Activated CD4-positive, alpha-beta T cell treated with anti-CD3 and anti-CD28 coated beads, Interleukin-10, Interleukin-2, amounts not matched to agents 100 ng/mL and 50 ng/mL, durations not matched to agents 16 hours and 8 hours (primary cell): ENCODE data around the gene CTPS1.

ENCODE experiments used
- DNase-seq: peaks from one replicate; pipeline ENCODE4 v3.0.0-alpha.2; 2020

Gene CTPS1

DNA sequence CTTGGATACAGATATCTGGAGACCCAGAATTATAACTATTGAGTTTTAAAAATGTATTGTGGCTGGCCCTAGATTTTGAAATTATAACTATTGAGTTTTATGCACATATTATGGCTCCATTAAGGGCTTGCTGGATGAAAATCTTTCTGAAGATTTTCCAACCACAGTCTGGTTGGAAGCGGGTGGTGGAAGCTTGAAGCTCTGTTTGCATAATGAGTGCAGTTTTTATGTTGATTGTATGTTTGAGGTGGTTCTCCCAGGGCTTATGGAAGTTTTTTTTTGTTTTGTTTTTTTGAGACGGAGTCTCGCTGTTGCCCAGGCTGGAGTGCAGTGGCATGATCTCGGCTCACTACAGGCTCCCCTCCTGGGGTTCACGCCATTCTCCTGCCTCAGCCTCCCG is 10.1 kb upstream of the CTPS1 start:
- DNase-seq, result no peak

DNA sequence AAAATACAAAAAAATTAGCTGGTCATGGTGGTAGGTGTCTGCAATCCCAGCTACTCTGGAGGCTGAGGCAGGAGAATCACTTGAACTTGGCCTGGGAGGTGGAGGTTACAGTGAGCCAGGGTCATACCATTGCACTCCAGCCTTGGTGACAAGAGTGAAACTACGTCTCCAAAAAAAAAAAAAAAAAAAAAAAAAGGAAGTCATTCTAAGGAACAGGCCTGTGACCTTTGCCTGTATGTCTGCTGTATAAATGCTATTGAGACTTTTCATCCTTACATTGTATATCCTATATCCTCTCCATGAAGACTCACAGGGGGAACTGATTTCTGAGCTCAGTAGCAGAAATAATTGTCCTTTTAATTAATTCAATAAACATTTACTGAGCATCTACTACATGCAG is 7.5 kb upstream of the CTPS1 start:
- DNase-seq, result no peak

DNA sequence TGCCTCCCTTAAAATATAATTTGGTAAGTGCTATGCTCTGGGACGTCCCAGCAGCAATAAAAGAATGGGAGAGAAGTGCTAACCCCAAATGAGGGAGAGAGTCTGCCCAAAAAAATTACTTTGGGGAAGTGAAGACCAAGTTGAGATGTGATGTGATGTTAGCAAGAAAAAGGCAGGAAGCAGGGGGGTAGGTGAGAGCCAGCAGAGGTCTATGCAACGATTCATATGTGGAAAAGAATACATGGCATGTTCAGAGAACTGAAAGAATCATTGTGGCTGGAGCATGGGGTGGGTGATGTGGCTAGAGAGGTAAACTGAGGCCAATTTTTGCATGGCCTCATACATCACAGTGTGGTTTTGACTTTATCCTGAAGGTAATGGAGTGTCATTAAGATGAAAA is 5.6 kb upstream of the CTPS1 start:
- DNase-seq, result peak; percentile 16

DNA sequence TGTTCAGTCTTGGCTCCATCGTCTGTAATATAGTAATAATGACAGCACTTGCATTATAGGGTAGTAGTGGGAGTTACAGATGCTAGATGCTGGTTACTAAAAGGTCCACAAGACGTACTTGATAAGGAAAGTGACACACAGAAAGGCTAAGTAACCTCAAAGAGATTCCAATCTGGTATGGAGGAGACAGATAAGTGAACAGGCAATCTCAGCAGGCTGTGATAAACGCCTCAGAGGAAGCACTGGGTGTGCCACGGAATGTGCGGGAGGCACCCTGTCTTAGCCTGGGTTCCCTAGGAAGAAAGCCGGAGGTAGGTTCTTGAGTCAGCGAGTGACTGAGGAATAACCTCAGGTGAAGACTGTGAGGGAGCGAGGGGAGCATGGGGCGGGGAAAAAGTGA is 4.6 kb upstream of the CTPS1 start:
- DNase-seq, result no peak

DNA sequence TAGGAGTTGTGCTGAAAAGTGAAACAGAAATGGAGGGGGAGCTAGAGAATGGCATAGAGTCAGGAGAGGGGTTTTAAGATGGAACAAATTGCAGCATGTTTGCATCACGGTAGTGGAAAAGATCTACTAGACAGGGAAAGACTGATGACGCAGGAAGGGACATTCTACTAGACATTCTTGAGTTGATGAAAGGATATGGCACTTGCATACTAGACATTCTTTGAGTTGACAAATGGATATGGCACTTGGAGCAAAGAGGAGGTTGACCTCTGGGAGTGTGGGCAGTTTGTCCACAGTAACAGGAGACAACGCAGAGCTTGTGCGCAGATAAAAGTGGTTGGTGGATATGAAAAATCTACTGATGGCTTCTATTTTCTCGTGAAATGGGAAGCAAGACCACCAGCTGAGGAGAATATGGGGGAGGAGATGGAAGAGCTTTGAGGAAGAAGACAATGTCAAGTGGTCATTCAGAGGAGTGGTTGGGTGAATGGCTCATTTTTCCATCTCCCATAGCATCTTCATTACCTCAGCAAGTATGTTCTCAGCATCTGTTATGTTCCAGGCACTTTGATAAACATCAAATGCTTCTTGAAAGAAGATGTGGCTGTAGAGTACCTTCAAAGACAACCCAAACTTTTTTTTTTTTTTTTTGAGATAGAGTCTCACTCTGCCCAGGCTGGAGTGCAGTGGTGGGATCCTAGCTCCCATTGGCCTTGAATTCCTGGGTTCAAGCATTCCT is 2.4 kb upstream of the CTPS1 start:
- no peak for DNase-seq

DNA sequence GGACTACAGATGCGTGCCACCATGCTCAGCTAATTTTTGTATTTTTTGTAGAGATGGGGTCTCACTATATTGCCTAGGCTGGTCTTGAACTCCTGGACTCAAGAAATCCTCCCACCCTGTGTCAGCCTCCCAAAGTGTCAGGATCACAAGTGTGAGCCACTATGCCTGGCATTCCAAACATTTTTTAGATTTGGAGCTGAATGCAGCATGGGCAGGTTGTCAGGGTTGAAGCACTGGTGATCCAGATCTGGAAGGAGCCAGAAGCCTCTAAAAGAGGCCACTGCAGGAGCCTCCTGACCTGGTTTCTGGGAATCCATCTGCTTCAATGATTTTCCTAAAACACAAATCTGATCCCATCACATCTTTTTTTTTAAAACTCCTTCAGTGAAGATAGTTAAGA is 1.8 kb upstream of the CTPS1 start:
- no peak for DNase-seq

DNA sequence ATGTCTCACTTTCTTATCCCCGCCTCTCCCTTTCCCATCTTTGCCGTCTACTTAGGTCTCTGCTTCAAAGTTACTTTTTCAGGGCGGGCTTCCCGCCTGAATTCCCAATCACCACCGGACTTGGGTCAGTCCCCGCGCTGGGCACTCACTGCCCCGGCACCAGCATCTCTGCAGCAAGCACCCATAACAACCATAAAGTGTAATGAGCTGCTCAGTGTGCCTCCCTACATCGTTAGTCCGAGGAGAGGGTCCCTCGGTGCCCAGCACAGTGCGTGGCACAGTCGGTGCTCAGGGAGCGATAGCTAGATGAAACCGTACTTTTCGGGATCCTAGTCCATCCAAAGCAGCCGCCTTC is 633 bp upstream of the CTPS1 start:
- no peak for DNase-seq

DNA sequence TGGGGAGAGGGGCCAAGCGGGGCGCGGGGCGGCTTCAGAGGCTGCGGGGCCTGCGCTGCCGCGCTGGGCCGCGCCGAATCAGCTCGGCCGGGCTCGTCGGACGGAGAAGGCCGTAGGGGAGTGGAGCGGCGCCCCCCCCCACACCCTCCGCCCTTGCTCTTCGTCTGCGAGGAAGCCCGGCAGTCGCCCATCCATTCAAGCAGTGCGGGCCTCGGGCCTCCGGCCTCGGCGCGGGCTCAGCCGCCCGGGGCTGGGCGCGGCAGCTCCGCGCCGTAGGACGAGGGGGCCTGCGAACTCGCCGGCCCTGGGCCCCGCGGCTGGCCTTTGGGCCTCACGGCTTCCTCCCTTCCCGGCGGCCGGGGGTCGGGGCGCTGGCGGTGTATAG is 564 bp downstream of the CTPS1 start:
- no peak for DNase-seq

DNA sequence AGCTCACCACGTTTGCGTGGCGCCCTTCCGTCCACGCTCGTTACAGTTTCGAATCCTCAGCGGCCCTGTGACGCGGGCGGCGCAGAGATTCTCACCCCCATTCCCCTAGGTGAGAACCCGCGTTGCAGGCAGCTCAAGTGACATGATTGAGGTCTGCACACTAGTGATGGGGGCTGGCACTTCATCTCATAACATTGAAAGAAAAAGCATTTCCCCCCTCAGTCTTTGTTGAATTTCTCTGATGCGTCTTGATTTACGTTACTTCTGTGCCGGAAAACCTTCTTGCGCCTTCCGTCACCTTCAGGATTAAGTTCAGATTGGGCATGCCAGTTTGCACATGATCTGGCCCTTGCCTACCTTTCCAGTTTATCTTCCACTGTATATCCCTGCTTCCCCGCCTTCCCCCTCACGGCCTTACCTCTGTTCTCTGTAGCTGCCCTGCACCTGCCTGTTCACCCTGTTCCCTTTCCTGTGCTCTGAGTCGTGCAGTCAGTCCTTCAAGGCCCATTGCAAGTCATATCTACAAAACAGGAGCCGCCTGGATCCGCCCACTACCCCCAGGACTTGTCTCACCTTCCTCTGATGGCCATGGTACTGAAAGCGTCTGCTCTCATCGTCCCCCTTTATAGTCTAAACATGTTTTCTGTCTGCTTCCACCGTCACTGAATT is 1.1 kb downstream of the CTPS1 start:
- DNase-seq, result peak; percentile 78

DNA sequence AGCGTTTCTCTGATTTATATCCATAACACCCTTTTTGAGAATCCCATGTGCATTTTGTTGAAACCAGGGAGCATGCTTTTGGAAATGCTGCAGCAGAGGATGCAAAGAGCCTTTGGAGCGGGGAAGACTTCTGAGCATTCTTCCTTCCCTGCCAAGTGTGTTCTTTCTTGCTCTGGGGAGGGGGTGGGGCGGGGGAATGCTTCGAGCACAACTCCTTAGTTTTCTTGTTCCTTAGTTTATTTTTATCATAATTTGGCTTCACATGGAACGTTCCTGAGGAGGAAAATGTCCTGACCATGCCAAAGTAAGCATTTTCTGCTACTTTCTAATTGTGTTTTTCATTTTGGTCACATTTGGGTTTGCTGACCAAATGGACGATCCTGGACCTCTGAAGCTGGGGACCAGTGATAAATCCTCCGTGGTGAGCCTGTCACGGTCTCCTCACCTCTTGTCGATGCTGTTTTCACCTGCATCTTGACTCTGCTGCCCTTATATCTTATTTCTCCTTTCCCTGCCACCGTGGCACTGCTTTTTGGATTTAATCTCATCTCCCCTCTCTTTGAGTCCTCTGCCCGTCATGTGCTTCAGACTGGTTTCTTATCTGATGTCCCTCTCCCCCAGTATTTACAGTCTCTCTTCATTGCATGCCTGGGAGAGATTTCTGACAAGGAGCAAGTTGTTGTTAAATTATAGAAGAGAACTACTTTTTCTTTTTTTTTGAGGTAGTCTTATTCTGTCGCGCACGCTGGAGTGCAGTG is 2.4 kb downstream of the CTPS1 start:
- DNase-seq, result no peak

DNA sequence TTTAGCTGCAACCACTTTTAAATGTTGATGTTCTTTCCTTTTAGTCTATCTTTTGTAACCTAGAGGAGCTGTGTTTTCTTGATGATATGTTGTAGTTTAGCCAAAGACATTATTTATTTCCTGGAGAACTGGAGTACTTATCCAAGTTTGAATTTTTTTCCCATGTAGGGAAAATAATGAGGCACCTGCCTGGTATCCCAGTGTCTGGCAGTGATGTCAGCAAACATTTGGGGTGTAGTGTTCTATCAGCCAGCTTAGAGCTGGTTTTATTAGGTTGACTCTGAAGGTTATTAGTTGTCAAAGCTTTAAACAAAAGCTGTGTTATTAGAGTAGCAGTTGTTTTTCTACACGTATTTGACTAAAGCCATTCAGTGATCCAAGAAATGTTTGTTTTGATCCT is 3.2 kb downstream of the CTPS1 start:
- DNase-seq, result no peak

DNA sequence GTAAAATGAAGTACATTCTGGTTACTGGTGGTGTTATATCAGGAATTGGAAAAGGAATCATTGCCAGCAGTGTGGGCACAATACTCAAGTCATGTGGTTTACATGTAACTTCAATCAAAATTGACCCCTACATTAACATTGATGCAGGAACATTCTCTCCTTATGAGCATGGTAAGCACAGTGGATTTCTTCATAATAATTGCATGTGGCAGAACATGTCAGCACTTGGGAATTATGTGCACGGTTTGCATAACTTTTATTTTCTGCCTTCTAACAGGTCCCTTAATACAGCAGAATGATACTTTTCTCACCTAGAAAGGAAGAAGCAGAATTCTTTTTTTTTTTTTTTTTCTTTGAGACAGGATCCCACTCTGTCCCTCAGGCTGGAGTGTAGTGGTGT is 3.8 kb downstream of the CTPS1 start:
- DNase-seq, result no peak

DNA sequence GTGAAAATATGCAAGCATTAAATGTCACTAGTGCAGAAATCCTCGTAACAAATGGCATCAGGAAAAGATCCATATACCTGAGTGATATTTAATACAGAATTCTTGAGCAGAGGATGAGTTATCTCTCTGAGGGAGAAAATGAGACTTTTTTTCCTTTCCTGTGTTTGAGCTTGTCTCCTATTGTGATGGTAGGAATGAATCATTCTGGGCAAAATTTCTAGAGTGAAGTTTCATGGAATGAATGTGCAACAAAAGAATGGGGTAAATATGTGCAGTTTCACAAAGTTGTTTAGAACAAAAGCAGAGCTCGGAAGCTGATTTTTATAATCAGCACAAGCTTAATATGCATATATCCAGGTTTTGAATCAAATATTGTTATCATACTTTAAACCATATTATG is 4.6 kb downstream of the CTPS1 start:
- peak; percentile 78 for DNase-seq

DNA sequence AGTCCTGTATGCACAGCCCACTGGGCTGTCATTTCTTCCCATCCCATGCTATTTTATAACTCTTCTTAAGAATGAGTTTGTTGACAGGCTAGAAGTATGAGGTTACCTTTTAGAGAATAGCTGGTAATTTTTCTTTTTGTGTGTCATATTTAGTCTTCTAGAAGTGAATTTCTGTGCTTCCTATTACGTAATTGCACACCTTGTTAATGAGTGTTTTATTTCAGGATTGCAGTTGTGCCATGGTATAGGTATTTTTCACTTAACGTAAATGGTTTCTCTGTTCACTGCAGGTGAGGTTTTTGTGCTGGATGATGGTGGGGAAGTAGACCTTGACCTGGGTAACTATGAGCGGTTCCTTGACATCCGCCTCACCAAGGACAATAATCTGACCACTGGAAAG is 5.0 kb downstream of the CTPS1 start:
- DNase-seq, result no peak

DNA sequence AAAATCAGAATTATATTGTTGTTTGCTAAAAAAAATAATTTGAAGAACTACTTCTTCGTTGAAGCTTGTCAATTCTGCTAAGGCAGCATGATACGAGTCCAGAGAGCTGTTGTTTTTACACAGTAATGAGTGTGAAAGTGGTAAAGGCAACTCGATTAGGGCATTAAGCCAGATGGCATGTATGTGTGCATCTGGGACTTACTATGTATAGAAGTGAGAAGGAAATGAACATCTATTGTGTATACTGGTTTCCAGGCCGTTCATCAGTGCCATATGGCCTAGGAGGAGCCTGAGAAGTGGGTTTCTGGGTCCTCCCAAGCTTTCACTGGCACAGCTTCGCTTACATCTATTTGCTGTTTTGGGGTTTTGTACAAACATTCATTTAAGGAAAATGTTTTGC is 5.7 kb downstream of the CTPS1 start:
- no peak for DNase-seq

DNA sequence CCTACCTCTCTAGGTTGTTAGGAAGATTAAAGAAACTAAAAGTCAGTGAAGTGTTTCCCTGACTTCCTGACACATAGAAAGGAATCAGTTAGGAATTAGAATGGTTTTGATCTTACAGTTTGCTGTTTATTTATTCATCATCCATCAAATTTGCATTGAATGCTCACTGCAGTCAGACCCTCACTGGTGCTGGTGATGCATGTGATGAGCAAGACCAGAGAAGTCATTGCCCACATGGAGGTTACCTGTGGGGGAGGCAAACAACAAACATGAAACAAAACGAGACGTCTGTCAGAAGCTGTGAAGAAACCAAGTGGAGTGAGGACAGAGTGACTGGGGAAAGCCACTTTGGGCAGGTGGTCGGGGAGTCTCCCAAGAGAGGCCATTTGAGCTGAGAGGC is 6.4 kb downstream of the CTPS1 start:
- no peak for DNase-seq

DNA sequence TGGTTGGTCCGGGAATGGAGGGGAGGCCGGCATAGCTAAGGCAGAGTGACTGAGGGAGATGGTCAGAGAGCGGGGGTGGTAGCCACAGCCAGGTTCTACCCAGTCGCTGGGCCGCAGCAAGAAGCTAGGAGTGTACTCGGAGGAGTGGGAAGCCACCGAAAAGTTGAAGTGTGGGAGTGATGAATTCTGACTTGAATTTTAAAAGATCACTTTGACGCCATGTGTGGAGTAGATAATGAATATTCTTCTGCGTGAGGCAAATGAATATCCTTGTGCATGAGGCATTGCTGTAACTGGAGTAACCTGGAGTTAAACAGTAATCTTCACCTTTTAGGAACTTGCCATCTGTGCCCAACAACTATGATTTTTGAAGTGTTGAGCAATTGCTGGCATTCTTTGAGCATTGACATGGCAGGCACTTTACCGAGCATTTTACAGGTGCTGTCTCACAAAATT is 6.9 kb downstream of the CTPS1 start:
- no peak for DNase-seq

DNA sequence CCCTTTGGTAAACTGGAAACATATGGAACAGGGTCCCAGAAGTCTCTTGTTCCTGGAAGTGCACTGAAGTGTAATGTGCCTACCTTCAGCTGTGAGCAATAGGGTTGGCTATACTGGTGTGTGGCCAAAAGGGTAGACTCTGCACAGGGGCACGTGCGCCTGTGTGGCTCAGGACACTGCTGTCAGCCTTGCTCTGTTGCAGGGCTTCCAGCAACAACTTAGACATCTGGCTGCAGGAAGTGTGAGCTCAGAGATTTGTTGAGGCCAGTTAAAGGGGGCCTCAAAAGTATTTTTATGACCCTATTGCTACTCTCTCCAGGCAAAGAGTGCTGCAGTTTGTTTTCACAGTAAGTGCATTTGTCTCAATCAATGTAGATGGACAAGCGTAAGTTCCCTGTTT is 7.5 kb downstream of the CTPS1 start:
- DNase-seq, result no peak

DNA sequence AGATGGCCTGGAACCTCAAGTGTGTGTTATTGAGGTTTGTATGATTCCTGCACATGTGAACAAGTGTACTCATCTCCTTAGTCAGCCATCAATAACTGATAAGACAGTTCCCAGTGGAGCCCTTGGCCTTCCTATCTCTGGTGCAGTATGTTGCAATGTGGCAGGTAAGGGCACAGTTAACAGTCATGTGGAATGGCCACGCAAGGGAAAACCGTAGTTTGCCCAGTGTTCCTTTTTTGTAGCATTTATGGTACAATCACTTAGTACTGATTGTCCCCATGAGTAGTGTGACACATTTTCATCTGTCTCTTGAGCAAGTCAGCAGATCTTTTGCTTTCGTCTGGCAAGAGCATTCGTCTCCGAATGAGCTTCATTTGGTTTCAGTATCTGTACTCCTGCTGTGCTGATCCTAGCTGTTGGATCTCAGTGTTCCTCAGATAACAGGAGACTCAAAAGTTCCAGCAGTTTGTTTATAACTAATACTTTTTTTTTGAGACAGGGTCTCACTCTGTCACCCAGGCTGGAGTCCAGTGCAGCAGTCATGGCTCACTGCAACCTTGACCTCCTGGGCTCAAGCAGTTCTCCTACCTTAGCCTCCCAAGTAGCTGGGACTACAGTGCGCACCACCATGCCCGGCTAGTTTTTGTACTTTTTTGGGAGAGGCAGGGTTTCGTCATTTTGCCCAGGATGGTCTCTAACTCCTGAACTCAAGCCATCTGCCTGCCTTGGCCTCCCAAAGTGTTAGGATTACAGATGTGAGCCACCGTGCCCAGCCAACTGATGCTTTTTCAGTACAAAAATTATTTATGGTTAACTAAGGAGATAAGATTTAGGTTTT is 8.2 kb downstream of the CTPS1 start:
- no peak for DNase-seq

DNA sequence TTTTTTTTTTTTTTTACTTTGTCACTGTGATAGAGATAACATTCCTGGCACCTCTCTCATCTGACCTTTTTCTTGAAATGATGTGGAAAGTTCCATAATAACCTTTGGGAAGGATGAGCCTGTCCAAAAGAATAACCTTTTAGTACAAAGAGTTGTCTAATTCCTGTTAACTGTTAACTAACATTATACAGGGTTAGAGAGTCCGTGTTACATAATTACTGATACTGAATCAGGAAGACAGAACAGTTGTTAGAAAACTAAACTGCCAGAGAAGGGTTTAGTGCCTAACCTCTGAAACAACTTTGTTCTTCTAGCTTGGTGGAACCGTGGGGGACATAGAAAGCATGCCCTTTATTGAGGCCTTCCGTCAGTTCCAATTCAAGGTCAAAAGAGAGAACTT is 8.8 kb downstream of the CTPS1 start:
- no peak for DNase-seq

DNA sequence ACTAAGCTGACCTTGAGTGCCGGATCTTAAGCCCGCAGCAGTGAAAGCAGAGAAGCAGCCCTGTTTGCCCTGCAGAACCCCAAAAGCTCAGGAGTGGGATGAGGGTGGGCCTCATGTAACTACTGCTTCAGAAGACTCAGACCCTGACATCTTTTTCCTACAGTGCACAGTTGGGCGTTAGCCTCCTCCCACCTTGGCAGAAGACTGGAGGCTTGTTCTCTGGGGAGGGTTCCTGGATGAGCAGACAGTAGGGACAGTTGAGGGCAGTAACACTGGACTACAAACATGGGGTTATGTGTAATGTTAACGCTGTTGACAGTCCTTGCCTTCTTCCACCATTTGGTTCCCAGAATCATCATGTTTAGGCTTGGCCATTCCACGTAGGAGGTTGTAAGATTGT is 9.6 kb downstream of the CTPS1 start:
- DNase-seq, result no peak

DNA sequence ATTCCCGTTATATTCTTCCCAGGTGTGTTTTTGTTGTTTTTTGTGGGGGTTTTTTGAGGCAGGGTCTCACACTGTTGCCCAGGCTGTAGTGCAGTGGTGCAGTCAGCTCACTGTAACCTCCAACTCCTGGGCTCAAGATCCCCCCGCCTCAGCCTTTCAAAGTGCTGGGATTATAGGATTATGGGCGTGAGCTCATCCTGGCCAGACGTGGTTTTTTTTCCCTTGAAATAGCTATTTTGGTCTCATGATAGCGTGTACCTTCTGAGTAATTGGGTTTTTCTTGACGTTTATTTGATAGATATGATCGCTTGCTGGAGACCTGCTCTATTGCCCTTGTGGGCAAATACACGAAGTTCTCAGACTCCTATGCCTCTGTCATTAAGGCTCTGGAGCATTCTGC is 17.6 kb downstream of the CTPS1 start:
- DNase-seq, result no peak

DNA sequence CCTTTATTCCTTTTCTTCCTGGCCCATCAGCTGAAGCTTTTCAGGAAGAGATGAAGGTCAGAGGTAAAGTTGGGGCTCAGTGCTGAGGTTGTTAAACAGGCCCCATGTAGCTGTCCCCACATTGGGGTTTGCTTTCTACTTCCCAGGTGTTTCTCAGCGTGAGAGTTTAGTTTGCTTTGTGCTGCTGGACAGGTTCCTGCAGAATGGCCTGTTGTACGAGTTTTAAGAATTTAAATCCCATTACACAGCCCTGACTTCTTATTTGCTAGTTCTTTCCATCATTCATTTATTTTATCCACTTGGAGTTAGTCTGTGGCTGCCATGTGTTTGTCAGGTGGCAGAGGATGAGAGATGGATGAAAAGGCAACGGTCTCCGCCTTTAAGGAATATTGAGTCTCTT is 19.2 kb downstream of the CTPS1 start:
- no peak for DNase-seq
